Caco-2 (cell line): Measurements from ENCODE around the gene ARID2. TPM values are rescaled to one million over a fixed set of nuclear protein-coding genes. Genes with fewer than 3 reads are reported as not detected.

Source experiments
- BruUV-seq: library from RNA; stranded (reverse); fragments of 400-500 nt; replicated peaks from 2 replicates; lab custom pipeline; 2021; lab: Mats Ljungman, UMichigan
- CTCF ChIA-PET: fragments of 300-600 bp; sonication (Branson Sonifier 250); formaldehyde crosslinking; loops from one replicate; lab custom pipeline; 2022; ENCODE audit warnings: antibody characterized with exemption; lab: Charles Lee
- POLR2A ChIA-PET: fragments of 300-600 bp; sonication (Branson Sonifier 250); formaldehyde crosslinking; loops from one replicate; lab custom pipeline; 2022; ENCODE audit warnings: antibody characterized with exemption; lab: Charles Lee
- DNase-seq, 2 experiments: peaks; one replicate each; pipeline versions ENCODE4 v3.0.0 to v3.0.0-alpha.2; 2020 to 2022
- H3K27me3 ChIP-seq: replicated peaks from 2 replicates; pipeline ENCODE4 v1.6.0; 2011; ENCODE audit warnings: low read length; ENCODE audit not compliant: control insufficient read depth, insufficient read depth
- H3K36me3 ChIP-seq: 2 replicates; pipeline ENCODE4 v1.5.1; 2011; ENCODE audit warnings: low read length; ENCODE audit not compliant: control insufficient read depth, insufficient read depth
- H3K4me1 ChIP-seq: fragments of 250-450 bp; sonication (Bioruptor Pico); 2 replicates; pipeline ENCODE4 v1.5.1; 2020; ENCODE audit warnings: mild to moderate bottlenecking
- H3K4me3 ChIP-seq: 2 replicates; pipeline ENCODE4 v1.5.1; 2011; ENCODE audit warnings: low read depth, mild to moderate bottlenecking, control low read depth, low read length
- H3K9me3 ChIP-seq: fragments of 250-450 bp; sonication (Bioruptor Pico); 2 replicates; pipeline ENCODE4 v1.5.1; 2020; ENCODE audit warnings: mild to moderate bottlenecking, moderate library complexity
- H3K27ac Mint-ChIP-seq: one replicate; pipeline ENCODE4 v1.8.0; 2022; ENCODE audit warnings: mixed read lengths; ENCODE audit not compliant: unreplicated experiment
- H3K27me3 Mint-ChIP-seq: one replicate; pipeline ENCODE4 v1.8.0; 2022; ENCODE audit warnings: mixed read lengths; ENCODE audit not compliant: insufficient read depth, unreplicated experiment
- H3K36me3 Mint-ChIP-seq: one replicate; pipeline ENCODE4 v1.8.0; 2022; ENCODE audit warnings: mild to moderate bottlenecking, mixed read lengths; ENCODE audit not compliant: insufficient read depth, unreplicated experiment
- H3K4me1 Mint-ChIP-seq: one replicate; pipeline ENCODE4 v1.8.0; 2022; ENCODE audit warnings: low read depth, mixed read lengths; ENCODE audit not compliant: unreplicated experiment
- H3K4me3 Mint-ChIP-seq: one replicate; pipeline ENCODE4 v1.8.0; 2022; ENCODE audit warnings: mild to moderate bottlenecking, moderate library complexity, mixed read lengths; ENCODE audit not compliant: unreplicated experiment
- H3K9me3 Mint-ChIP-seq: one replicate; pipeline ENCODE4 v1.8.0; 2022; ENCODE audit warnings: mixed read lengths; ENCODE audit not compliant: unreplicated experiment
- CTCF ChIP-seq, 2 experiments: fragments of 200-600 bp in 1 of 2; IDR thresholded peaks; 1 replicate in 1 of 2; 2 replicates in 1 of 2; pipeline versions ENCODE4 v1.5.1 to v1.8.0; 2011 to 2022; ENCODE audit warnings: antibody characterized with exemption in 1 of 2, control low read depth in 1 of 2, inconsistent platforms in 1 of 2, low read depth in 1 of 2, low read length in 1 of 2, mild to moderate bottlenecking in 1 of 2, moderate library complexity in 1 of 2; ENCODE audit not compliant: insufficient read depth in 1 of 2, severe bottlenecking in 1 of 2, unreplicated experiment in 1 of 2
- intact Hi-C: fragments of 100-400 bp; cut with micrococcal nuclease; formaldehyde crosslinking; loops from one replicate; pipeline ENCODE4 v1.10.0; 2022; ENCODE audit not compliant: unreplicated experiment
- total RNA-seq: library from RNA; stranded (reverse); gene quantifications from 2 replicates; pipeline ENCODE4 v1.2.3, GENCODE V29; 2022

Gene ARID2
- total RNA-seq, 1 experiment from 2014 or later, result 53.9 TPM

DNA sequence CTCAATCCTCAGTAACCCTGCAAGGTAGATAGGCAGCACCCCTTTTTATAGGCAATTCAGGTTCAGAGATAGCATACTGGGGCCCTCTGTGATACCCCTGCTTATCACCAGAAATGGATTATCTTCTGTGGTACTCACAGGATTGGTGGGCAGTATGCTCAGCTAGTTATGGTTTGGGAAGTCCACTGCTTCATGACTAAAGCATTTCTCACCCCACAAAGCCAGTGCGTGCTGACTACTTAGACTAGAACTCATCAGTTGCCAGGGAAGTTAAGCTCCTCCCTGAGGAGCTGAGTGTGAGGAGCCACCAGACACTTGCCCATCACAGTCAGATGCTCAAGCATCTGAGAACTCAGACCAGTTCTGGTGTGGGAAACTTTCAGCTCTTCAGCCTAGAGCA is 184.6 kb downstream of the ARID2 start:
- H3K27me3 Mint-ChIP-seq, result no peaks in the 10 kb centered on the region
- DNase-seq, result no peak
- ChIA-PET POLR2A (no interaction called here), CTCF (interaction anchor here (0.6 kb wide), 1 partner anchor 219 kb away, joined by 3 read pairs; no protein-coding TSS in a partner anchor)
- Histone ChIP-seq H3K27me3 (no peaks in the 10 kb centered on the region), H3K4me3 (no peak overlapping the region), H3K4me1 (no peaks in the 10 kb centered on the region), H3K36me3 (no peaks in the 10 kb centered on the region), H3K9me3 (no peaks in the 10 kb centered on the region)
- H3K4me1 Mint-ChIP-seq, result peaks cover 15% of the 10 kb centered on the region
- H3K36me3 Mint-ChIP-seq, result peaks cover 80% of the 10 kb centered on the region
- intact Hi-C loops, result loop anchor here (5.0 kb wide), 1 partner anchor 782 kb away; no protein-coding TSS in a partner anchor
- TSS peak; percentile 2 for BruUV-seq
- no peaks in the 10 kb centered on the region for H3K9me3 Mint-ChIP-seq
- no peak overlapping the region for H3K27ac Mint-ChIP-seq
- no peak overlapping the region for H3K4me3 Mint-ChIP-seq
- no peak for TF ChIP-seq CTCF (IDR thresholded peaks at IDR 0.05; ENCODE audit: insufficient read depth in 1 of 2, low read depth in 1 of 2, low read length in 1 of 2, severe bottlenecking in 1 of 2, unreplicated experiment in 1 of 2)

DNA sequence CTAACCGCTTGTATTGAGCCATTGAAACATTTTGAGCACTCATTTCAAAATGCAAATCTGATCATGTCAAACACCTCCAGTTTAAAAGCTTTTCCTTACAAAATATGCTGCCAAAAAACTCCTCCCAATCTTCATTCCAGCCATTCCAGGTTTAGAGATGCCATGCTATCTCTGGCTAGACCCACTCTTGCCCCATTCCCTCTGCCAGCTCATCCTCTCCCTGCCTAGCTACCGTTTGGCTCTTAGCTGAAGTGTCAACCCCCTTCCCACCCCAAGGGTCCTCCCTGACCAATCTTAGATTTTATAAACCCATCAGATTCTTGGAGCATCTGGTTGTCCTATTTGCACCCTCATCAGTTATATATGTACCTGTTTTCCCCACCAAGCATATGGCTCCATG is 185.9 kb downstream of the ARID2 start:
- intact Hi-C loops, result no loop called here
- CTCF ChIA-PET, result no interaction called here
- H3K27ac Mint-ChIP-seq, result no peak overlapping the region

DNA sequence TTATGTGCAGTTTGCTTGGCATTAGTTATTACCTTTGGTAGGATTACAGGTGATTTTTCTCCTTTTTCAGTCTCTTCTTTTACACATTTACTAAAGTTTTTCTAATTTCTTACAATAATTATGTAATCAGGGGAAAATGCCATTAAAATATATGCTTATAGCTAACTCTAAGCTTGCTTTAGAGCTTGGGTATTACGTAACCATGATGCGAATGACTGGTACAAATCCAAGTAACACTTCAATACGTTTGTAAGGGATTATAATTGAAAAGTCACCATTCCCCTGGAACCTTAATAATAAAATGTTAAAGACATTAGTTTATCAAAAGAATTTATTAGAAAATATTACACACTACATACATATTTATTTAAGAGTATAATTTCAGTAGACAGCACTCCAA is 189.3 kb downstream of the ARID2 start:
- Mint-ChIP-seq H3K36me3 (peaks cover 86% of the 10 kb centered on the region), H3K27me3 (no peaks in the 10 kb centered on the region), H3K9me3 (no peaks in the 10 kb centered on the region), H3K27ac (no peak overlapping the region), H3K4me1 (peaks cover 9% of the 10 kb centered on the region), H3K4me3 (no peak overlapping the region)
- TF ChIP-seq CTCF (IDR thresholded peaks at IDR 0.05; ENCODE audit: insufficient read depth in 1 of 2, low read depth in 1 of 2, low read length in 1 of 2, severe bottlenecking in 1 of 2, unreplicated experiment in 1 of 2), result no peak
- intact Hi-C loops, result no loop called here
- H3K4me3 ChIP-seq, result no peak overlapping the region
- POLR2A ChIA-PET, result no interaction called here
- no TSS peak for BruUV-seq
- H3K9me3 ChIP-seq, result no peaks in the 10 kb centered on the region
- H3K27me3 ChIP-seq, result no peaks in the 10 kb centered on the region
- CTCF ChIA-PET, result no interaction called here
- H3K4me1 ChIP-seq, result no peaks in the 10 kb centered on the region
- DNase-seq, result no peak
- peaks cover 2% of the 10 kb centered on the region; the same call in 1 of the 2 replicates for H3K36me3 ChIP-seq

More for the DNA sequence above, 185.9 kb downstream of the ARID2 start:
- H3K4me1 Mint-ChIP-seq, result peaks cover 9% of the 10 kb centered on the region
- no peaks in the 10 kb centered on the region for H3K36me3 ChIP-seq
- no peaks in the 10 kb centered on the region for H3K27me3 Mint-ChIP-seq
- no peak for TF ChIP-seq CTCF (IDR thresholded peaks at IDR 0.05; ENCODE audit: insufficient read depth in 1 of 2, low read depth in 1 of 2, low read length in 1 of 2, severe bottlenecking in 1 of 2, unreplicated experiment in 1 of 2)
- H3K4me3 ChIP-seq, result no peak overlapping the region
- H3K9me3 Mint-ChIP-seq, result no peaks in the 10 kb centered on the region
- H3K36me3 Mint-ChIP-seq, result peaks cover 83% of the 10 kb centered on the region
- no TSS peak for BruUV-seq
- no peak overlapping the region for H3K4me3 Mint-ChIP-seq
- POLR2A ChIA-PET, result no interaction called here
- no peaks in the 10 kb centered on the region for H3K9me3 ChIP-seq
- H3K27me3 ChIP-seq, result no peaks in the 10 kb centered on the region
- H3K4me1 ChIP-seq, result no peaks in the 10 kb centered on the region
- DNase-seq, result no peak
